Measurements from ENCODE around the gene PLXNB3.
"Not testable (repeated sequence)": the region's sequence is repeated elsewhere in the genome, so short reads cannot be mapped to it uniquely, and the experiment has no call there.

Gene PLXNB3

GRCh38 chrX:153794018-153794896, 30.2 kb downstream of the PLXNB3 start, which contains the start of the genes IDH3G and SSR4:
Gene IDH3G, minus strand, starts transcription at chrX:153794375. Its CDS starts 49 bp downstream, at chrX:153794326.
Gene SSR4, plus strand, starts transcription at chrX:153794668. Its CDS starts 20 bp downstream, at chrX:153794688.
- DNase-seq, result peak; percentile 84 to 97 (median 87)

GRCh38 chrX:153794897-153795816, 31.1 kb downstream of the PLXNB3 start:
- no peak for DNase-seq

- DNase-seq, result no peak
These were observed 33.5 kb downstream of the PLXNB3 start for GRCh38 chrX:153797415-153798015.

- no peak for DNase-seq
These were observed 35.3 kb downstream of the PLXNB3 start for GRCh38 chrX:153799326-153799725.

DNA sequence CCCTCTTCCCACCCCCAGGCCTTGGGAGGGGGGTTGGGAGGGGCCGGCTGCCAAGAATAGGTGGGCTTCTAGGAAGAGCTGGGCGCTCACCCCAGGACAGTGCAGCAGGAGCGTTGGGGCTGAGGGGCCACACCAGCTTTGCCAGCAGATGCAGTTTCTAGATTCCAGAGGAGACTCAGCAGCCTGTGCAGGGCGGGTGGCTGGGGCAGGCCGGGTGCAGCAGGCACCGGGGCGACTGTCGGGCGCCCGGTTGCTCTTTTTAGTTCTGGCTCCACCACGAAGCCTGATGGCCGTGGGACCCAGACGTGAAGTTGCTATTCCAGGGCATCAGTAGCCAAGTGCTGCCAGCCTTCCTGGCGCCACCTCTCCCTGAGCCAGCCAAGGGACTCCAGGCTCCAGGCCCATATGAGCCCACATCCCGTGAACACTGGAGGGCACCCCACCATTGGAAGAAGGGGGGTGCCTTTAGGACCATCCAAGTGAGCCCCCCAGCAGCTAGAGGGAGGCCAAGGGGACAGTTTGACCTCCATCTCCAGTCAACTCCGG, 36.2 kb downstream of the PLXNB3 start:
- no peak for DNase-seq

GRCh38 chrX:153800746-153801145, 36.7 kb downstream of the PLXNB3 start:
- DNase-seq, result no peak

- DNase-seq, result no peak
These were observed 37.6 kb downstream of the PLXNB3 start for GRCh38 chrX:153801669-153802068.

DNA sequence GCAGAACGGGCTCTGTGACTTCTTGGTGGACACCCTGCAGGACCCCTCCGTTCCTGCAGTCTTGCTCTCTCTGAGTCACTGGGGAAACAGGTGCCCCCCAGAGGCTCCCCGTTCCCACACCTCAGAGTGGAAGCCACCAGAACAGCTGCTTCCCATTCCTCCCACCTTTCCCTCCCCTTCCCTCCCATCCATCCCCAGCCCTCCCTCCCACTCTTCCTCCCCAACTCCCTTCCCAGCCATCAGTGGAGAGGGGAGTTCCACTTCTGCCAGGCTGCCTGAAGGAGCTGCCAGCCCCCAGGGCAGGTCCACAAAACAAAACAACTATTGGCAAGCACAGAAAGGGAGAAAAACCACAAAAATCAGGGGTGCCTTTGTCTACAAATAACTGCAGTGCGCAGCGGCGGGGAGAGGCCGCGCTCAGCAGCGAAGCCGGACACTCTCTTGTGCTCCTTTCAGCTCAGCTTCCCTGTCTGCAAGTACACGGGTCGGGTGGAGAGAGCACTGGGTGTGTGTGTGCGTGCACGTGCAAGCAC, 38.5 kb downstream of the PLXNB3 start:
- DNase-seq, result no peak

GRCh38 chrX:153803211-153804099, 39.4 kb downstream of the PLXNB3 start:
- no peak for DNase-seq

DNA sequence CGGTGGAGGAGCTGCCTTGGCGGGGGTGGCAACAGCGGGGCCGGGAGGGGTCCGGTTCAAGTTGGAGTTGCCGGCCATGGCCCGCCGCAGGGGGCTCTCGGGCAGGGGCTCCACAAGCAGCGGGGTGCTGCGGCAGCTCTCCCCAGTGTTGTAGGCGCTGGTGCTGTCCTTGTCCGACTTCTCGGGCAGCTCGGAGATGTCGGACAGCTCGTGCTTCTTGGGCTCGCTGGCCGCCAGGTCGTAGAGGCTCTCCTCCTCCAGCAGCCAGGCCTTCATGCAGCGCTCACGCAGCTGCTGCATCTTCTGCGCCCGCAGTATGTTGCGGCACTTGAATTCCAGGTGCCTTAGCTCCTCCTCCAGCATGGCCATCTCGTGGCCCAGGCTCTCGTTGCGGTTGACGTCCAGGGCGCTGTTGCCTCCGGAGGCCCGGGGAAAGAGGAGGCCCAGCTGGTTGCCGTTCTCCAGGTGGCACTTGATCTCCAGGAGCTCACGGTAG, 40.1 kb downstream of the PLXNB3 start:
- DNase-seq, result no peak

GRCh38 chrX:153804621-153805020, 40.6 kb downstream of the PLXNB3 start:
- DNase-seq, result no peak

- no peak for DNase-seq
These were observed 41.4 kb downstream of the PLXNB3 start for GRCh38 chrX:153805436-153805835.

GRCh38 chrX:153806999-153807575, 43.0 kb downstream of the PLXNB3 start:
- no peak for DNase-seq

- no peak for DNase-seq
These were observed 43.9 kb downstream of the PLXNB3 start for GRCh38 chrX:153807976-153808375.

DNA sequence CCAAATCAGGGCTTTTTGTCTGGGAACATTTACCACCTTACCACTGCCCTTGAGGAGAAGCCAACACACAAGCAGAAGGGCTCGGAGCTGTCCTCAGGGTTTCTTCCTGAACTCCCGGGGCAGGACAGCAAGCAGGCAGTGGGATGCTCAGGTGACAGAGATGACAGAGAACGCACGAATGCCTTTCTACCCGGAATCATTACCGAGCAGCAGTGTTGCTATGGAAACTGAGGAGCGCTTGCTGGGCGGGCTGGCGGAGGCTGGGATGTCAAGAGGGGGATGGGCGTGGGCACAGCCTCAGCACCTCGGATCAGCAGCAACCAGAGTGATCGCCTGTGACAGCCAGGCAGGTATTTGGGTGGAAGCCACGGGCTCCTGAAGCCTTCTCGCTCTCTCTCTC, 48.2 kb downstream of the PLXNB3 start:
- DNase-seq, result no peak

- no peak for DNase-seq
These were observed 49.1 kb downstream of the PLXNB3 start for GRCh38 chrX:153813161-153813560.

DNA sequence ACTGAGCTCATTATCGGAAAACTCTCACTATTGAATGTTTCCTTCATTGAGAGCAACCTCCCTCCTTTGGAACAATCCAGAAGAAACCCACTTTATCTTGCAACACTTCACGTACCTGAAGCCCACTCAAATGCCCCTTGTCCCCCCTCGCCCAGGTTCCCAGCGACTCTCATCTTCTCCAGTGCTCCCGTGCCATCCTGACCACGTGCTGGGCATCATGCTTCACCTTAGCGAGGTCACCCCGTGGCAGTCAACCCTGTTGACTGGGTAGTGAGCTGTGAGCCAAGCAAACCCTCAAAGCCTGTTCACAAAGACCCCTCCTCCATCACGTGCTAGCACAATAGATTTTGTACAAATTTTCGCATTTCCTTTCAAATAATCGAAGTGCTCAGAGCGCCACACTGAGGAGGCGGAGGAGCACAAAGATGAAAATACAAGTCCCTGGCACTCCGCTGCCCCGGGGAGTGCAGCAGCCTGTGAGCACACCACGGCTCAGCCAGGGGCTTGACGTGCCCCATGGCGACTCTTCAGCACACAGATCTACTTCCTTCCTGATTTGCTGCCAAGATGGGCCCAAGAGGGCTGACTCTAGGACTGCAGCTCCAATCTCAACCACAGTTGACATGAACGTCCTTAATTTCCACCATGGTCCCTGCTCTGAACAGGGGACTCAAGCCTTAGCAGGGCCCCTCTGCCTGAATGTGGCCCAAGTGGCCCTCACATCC, 50.7 kb downstream of the PLXNB3 start:
- DNase-seq, result no peak

DNA sequence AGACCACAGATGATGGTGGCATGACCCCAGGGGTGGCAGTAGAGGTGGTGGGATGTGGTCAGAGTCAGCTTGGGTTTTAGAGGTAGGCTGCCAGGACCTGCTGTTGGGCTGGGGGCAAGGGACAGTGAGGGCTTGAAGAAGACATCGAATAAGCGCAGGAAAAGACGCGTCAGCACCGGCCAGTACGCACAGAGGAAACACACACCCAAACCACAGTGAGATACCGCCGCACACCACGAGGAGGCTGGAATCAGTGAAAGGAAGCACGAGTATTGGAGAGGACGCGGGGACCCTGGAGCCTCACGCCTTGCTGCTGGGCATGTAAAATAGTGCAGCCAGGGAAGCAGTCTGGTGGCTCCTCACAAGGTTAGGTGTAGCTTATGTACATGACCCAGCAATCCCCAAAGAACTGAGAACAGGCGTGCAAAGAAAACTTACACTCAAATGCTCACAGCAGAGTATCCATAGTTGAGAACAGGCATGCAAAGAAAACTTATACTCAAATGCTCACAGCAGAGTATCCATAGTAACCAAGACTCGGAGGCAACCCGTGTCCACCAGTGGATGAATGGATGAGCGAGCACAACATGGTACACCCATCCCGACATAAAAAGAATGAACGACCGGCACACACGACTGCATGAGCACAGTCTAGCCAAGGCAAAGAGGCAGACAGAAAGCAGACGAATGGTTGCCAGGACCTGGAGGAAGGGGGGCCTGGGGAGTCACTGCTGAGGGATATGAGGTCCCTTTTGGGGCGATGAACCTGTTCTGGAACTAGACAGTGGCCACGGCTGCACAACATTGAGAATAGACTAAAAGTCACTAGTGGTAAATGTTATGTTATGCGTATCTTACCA, 53.0 kb downstream of the PLXNB3 start:
- peak in 3 of 5 donors; percentile 16 to 45 (median 27) for DNase-seq

- DNase-seq, result not testable (repeated sequence)
These were observed 54.0 kb downstream of the PLXNB3 start for GRCh38 chrX:153818064-153818463.

All from T-helper 1 cell (primary cell).